HEK293 (cell line): ENCODE results near the gene MACO1.
A peak's percentile ranks its signal among the peaks of the same experiment; 100 is the strongest.

ENCODE experiments used
- CTCF ChIA-PET: fragments of 350-600 bp; formaldehyde crosslinking; extraction: SDS; loops from one replicate; lab custom pipeline; 2021; ENCODE audit warnings: antibody characterized with exemption; lab: Yijun Ruan, JAX
- POLR2A ChIA-PET: fragments of 300-600 bp; formaldehyde crosslinking; extraction: SDS; loops from one replicate; lab custom pipeline; 2020; ENCODE audit warnings: antibody characterized with exemption, inconsistent platforms; lab: Yijun Ruan, JAX
- H3K27ac ChIP-seq: fragments of 200-500 bp; sonication (Bioruptor generic); 2 replicates; pipeline ENCODE4 v1.5.1; 2014; ENCODE audit warnings: low read depth, low read length, control low read depth, inconsistent platforms; ENCODE audit errors: extremely low read depth
- H3K36me3 ChIP-seq, 2 experiments: fragments of 200-500 bp in 1 of 2; sonication (Bioruptor generic) in 1 of 2; 1 replicate in 1 of 2; 2 replicates in 1 of 2; pipeline ENCODE4 v1.5.1; 2014 to 2017; ENCODE audit warnings: inconsistent platforms in 2 of 2, low read length in 2 of 2; ENCODE audit not compliant: control insufficient read depth in 2 of 2, insufficient read depth in 1 of 2
- H3K4me1 ChIP-seq: fragments of 200-500 bp; sonication (Bioruptor generic); 2 replicates; pipeline ENCODE4 v1.5.1; 2014; ENCODE audit warnings: mild to moderate bottlenecking, low read length, inconsistent platforms; ENCODE audit not compliant: control insufficient read depth, insufficient read depth
- H3K4me3 ChIP-seq: 2 replicates; pipeline ENCODE4 v1.5.1; 2011; ENCODE audit warnings: low read depth, mild to moderate bottlenecking, control low read depth, low read length, moderate library complexity
- H3K9me3 ChIP-seq: fragments of 200-500 bp; sonication (Bioruptor generic); 2 replicates; pipeline ENCODE4 v1.5.1; 2014; ENCODE audit warnings: low read depth, low read length, inconsistent platforms; ENCODE audit not compliant: control insufficient read depth, insufficient read depth
- KLF1 ChIP-seq: fragments of 450-650 bp; formaldehyde crosslinking; IDR thresholded peaks from 2 replicates; pipeline ENCODE4 v1.5.1; 2016; ENCODE audit warnings: missing biosample characterization, missing genetic modification characterization
- OSR2 ChIP-seq: fragments of 450-650 bp; formaldehyde crosslinking; IDR thresholded peaks from 2 replicates; pipeline ENCODE4 v1.5.1; 2016; ENCODE audit warnings: missing biosample characterization, missing genetic modification characterization
- ZNF114 ChIP-seq: fragments of 450-650 bp; formaldehyde crosslinking; IDR thresholded peaks from 2 replicates; pipeline ENCODE4 v1.5.0; 2017; ENCODE audit warnings: missing biosample characterization, missing genetic modification characterization
- ZNF174 ChIP-seq: fragments of 450-650 bp; formaldehyde crosslinking; IDR thresholded peaks from 2 replicates; pipeline ENCODE4 v1.5.0; 2017; ENCODE audit warnings: missing biosample characterization, mild to moderate bottlenecking, missing genetic modification characterization
- ZNF175 ChIP-seq: fragments of 450-650 bp; formaldehyde crosslinking; IDR thresholded peaks from 2 replicates; pipeline ENCODE4 v1.5.1; 2016; ENCODE audit warnings: missing biosample characterization, missing genetic modification characterization
- ZNF184 ChIP-seq: fragments of 450-650 bp; IDR thresholded peaks from 2 replicates; pipeline ENCODE4 v1.5.1; 2018; ENCODE audit warnings: missing biosample characterization, mild to moderate bottlenecking, missing genetic modification characterization
- ZNF266 ChIP-seq: fragments of 450-650 bp; formaldehyde crosslinking; IDR thresholded peaks from 2 replicates; pipeline ENCODE4 v1.5.1; 2016; ENCODE audit warnings: missing biosample characterization, missing genetic modification characterization, low read depth
- ZNF354C ChIP-seq: fragments of 450-650 bp; formaldehyde crosslinking; IDR thresholded peaks from 2 replicates; pipeline ENCODE4 v1.5.1; 2016; ENCODE audit warnings: missing biosample characterization, missing genetic modification characterization, low read depth, borderline replicate concordance
- ZNF433 ChIP-seq: fragments of 450-650 bp; formaldehyde crosslinking; IDR thresholded peaks from 2 replicates; pipeline ENCODE4 v1.5.1; 2016; ENCODE audit warnings: missing biosample characterization, missing genetic modification characterization, low read depth
- ZSCAN30 ChIP-seq: fragments of 450-650 bp; IDR thresholded peaks from 2 replicates; pipeline ENCODE4 v1.5.1; 2018; ENCODE audit warnings: missing biosample characterization, mild to moderate bottlenecking, missing genetic modification characterization, moderate library complexity
- TF ChIP-seq, protein P1 (sequence below): fragments of 450-650 bp; formaldehyde crosslinking; conservative IDR thresholded peaks from 2 replicates; pipeline ENCODE4 v1.5.1; 2016; ENCODE audit warnings: low read depth, missing biosample characterization, missing genetic modification characterization
- TF ChIP-seq, protein P2 (sequence below): fragments of 450-650 bp; formaldehyde crosslinking; IDR thresholded peaks from 2 replicates; pipeline ENCODE4 v1.5.1; 2017; ENCODE audit warnings: missing biosample characterization, missing genetic modification characterization
- TF ChIP-seq, protein P3 (sequence below): fragments of 450-650 bp; formaldehyde crosslinking; IDR thresholded peaks from 2 replicates; pipeline ENCODE4 v1.5.1; 2016; ENCODE audit warnings: missing biosample characterization, missing genetic modification characterization
- TF ChIP-seq, protein P4 (sequence below): fragments of 450-650 bp; formaldehyde crosslinking; IDR thresholded peaks from 2 replicates; pipeline ENCODE4 v1.5.1; 2017; ENCODE audit warnings: missing biosample characterization, missing genetic modification characterization
- TF ChIP-seq, protein P5 (sequence below): sonication (generic); formaldehyde crosslinking; IDR thresholded peaks from 2 replicates; pipeline ENCODE4 v1.8.1; 2022; ENCODE audit warnings: mild to moderate bottlenecking, moderate library complexity, missing genetic modification reagents
- TF ChIP-seq, protein P6 (sequence below): fragments of 450-650 bp; formaldehyde crosslinking; IDR thresholded peaks from 2 replicates; pipeline ENCODE4 v1.5.1; 2016; ENCODE audit warnings: missing biosample characterization, missing genetic modification characterization
- TF ChIP-seq, protein P7 (sequence below): fragments of 450-650 bp; formaldehyde crosslinking; IDR thresholded peaks from 2 replicates; pipeline ENCODE4 v1.5.1; 2016; ENCODE audit warnings: missing biosample characterization, missing genetic modification characterization

The MACO1 gene

DNA sequence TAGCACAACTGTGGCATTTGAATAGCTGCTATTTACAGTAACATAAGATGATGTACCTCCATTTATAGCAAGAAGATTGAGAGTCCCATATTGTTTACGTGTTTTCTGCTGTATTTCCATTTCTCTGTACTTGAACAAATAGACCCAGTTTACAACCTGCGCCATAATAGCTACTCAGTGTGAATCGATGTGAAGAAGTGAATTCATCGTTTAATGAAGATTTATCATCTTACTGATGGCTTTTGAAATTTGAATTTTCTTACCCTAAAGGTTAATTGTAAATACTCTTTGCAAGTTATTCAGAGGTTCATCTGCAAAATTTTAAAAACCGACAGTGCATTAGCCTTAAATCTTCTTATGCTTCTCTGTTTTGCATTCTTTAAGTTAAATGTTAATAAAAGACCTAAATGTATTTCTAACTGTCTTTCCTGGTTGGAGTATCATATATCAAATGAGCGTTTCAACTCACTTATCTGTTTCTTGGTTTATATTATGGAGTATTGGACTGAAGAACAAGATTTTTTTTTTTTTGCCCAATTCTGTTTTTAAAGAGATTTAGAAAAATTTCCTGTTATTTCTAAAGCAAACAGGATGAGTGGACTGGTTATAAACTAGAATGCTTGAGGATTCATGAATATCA lies 2.2 kb downstream of the MACO1 start:
- Histone ChIP-seq H3K9me3 (no peaks in the 10 kb centered on the region), H3K27ac (no peak overlapping the region; the same call in 1 of the 2 replicates), H3K36me3 (peaks cover 0 to 4% of the 10 kb centered on the region in 2 experiments; a peak in 1 of 3 replicates), H3K4me3 (no peak overlapping the region), H3K4me1 (peaks cover 35% of the 10 kb centered on the region)
- CTCF ChIA-PET, result interaction anchor here (1.1 to 1.4 kb wide), 2 partner anchors 18 to 69 kb away, joined by 3 read pairs; no protein-coding TSS in a partner anchor
- POLR2A ChIA-PET, result interaction anchor here (1.6 kb wide), 1 partner anchor 185 kb away, joined by 7 read pairs; the partner anchor contains the start of gene RSRP1
- TF ChIP-seq, protein P1, sequence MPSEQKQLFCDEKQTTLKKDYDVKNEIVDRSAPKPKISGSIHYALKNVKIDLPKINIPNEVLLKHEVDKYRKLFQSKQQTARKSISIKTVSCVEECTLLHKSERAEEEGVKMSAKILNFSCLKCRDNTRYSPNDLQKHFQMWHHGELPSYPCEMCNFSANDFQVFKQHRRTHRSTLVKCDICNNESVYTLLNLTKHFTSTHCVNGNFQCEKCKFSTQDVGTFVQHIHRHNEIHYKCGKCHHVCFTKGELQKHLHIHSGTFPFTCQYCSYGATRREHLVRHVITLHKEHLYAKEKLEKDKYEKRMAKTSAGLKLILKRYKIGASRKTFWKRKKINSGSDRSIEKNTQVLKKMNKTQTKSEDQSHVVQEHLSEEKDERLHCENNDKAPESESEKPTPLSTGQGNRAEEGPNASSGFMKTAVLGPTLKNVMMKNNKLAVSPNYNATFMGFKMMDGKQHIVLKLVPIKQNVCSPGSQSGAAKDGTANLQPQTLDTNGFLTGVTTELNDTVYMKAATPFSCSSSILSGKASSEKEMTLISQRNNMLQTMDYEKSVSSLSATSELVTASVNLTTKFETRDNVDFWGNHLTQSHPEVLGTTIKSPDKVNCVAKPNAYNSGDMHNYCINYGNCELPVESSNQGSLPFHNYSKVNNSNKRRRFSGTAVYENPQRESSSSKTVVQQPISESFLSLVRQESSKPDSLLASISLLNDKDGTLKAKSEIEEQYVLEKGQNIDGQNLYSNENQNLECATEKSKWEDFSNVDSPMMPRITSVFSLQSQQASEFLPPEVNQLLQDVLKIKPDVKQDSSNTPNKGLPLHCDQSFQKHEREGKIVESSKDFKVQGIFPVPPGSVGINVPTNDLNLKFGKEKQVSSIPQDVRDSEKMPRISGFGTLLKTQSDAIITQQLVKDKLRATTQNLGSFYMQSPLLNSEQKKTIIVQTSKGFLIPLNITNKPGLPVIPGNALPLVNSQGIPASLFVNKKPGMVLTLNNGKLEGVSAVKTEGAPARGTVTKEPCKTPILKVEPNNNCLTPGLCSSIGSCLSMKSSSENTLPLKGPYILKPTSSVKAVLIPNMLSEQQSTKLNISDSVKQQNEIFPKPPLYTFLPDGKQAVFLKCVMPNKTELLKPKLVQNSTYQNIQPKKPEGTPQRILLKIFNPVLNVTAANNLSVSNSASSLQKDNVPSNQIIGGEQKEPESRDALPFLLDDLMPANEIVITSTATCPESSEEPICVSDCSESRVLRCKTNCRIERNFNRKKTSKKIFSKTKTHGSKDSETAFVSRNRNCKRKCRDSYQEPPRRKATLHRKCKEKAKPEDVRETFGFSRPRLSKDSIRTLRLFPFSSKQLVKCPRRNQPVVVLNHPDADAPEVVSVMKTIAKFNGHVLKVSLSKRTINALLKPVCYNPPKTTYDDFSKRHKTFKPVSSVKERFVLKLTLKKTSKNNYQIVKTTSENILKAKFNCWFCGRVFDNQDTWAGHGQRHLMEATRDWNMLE (tag by site-specific recombination), result no peak
- TF ChIP-seq, protein P2, sequence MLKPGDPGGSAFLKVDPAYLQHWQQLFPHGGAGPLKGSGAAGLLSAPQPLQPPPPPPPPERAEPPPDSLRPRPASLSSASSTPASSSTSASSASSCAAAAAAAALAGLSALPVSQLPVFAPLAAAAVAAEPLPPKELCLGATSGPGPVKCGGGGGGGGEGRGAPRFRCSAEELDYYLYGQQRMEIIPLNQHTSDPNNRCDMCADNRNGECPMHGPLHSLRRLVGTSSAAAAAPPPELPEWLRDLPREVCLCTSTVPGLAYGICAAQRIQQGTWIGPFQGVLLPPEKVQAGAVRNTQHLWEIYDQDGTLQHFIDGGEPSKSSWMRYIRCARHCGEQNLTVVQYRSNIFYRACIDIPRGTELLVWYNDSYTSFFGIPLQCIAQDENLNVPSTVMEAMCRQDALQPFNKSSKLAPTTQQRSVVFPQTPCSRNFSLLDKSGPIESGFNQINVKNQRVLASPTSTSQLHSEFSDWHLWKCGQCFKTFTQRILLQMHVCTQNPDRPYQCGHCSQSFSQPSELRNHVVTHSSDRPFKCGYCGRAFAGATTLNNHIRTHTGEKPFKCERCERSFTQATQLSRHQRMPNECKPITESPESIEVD, result peak; percentile 84
- TF ChIP-seq ZNF266 (tag by site-specific recombination) (no peak), ZNF174 (no peak), ZSCAN30 (tag by site-specific recombination) (no peak), ZNF354C (tag by site-specific recombination) (no peak), ZNF114 (tag by site-specific recombination) (no peak), OSR2 (tag by site-specific recombination) (no peak), ZNF184 (no peak), ZNF175 (tag by site-specific recombination) (no peak), KLF1 (tag by site-specific recombination) (no peak), ZNF433 (tag by site-specific recombination) (no peak)
- TF ChIP-seq, protein P3, sequence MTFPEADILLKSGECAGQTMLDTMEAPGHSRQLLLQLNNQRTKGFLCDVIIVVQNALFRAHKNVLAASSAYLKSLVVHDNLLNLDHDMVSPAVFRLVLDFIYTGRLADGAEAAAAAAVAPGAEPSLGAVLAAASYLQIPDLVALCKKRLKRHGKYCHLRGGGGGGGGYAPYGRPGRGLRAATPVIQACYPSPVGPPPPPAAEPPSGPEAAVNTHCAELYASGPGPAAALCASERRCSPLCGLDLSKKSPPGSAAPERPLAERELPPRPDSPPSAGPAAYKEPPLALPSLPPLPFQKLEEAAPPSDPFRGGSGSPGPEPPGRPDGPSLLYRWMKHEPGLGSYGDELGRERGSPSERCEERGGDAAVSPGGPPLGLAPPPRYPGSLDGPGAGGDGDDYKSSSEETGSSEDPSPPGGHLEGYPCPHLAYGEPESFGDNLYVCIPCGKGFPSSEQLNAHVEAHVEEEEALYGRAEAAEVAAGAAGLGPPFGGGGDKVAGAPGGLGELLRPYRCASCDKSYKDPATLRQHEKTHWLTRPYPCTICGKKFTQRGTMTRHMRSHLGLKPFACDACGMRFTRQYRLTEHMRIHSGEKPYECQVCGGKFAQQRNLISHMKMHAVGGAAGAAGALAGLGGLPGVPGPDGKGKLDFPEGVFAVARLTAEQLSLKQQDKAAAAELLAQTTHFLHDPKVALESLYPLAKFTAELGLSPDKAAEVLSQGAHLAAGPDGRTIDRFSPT (tag by site-specific recombination), result no peak
- TF ChIP-seq, protein P4, sequence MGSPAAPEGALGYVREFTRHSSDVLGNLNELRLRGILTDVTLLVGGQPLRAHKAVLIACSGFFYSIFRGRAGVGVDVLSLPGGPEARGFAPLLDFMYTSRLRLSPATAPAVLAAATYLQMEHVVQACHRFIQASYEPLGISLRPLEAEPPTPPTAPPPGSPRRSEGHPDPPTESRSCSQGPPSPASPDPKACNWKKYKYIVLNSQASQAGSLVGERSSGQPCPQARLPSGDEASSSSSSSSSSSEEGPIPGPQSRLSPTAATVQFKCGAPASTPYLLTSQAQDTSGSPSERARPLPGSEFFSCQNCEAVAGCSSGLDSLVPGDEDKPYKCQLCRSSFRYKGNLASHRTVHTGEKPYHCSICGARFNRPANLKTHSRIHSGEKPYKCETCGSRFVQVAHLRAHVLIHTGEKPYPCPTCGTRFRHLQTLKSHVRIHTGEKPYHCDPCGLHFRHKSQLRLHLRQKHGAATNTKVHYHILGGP (tag by site-specific recombination), result no peak
- TF ChIP-seq, protein P5, sequence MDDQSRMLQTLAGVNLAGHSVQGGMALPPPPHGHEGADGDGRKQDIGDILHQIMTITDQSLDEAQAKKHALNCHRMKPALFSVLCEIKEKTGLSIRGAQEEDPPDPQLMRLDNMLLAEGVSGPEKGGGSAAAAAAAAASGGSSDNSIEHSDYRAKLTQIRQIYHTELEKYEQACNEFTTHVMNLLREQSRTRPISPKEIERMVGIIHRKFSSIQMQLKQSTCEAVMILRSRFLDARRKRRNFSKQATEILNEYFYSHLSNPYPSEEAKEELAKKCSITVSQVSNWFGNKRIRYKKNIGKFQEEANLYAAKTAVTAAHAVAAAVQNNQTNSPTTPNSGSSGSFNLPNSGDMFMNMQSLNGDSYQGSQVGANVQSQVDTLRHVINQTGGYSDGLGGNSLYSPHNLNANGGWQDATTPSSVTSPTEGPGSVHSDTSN (CRISPR knock-in tag), result no peak
- TF ChIP-seq, protein P6, sequence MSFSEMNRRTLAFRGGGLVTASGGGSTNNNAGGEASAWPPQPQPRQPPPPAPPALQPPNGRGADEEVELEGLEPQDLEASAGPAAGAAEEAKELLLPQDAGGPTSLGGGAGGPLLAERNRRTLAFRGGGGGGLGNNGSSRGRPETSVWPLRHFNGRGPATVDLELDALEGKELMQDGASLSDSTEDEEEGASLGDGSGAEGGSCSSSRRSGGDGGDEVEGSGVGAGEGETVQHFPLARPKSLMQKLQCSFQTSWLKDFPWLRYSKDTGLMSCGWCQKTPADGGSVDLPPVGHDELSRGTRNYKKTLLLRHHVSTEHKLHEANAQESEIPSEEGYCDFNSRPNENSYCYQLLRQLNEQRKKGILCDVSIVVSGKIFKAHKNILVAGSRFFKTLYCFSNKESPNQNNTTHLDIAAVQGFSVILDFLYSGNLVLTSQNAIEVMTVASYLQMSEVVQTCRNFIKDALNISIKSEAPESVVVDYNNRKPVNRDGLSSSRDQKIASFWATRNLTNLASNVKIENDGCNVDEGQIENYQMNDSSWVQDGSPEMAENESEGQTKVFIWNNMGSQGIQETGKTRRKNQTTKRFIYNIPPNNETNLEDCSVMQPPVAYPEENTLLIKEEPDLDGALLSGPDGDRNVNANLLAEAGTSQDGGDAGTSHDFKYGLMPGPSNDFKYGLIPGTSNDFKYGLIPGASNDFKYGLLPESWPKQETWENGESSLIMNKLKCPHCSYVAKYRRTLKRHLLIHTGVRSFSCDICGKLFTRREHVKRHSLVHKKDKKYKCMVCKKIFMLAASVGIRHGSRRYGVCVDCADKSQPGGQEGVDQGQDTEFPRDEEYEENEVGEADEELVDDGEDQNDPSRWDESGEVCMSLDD (tag by site-specific recombination), result no peak
- TF ChIP-seq, protein P7, sequence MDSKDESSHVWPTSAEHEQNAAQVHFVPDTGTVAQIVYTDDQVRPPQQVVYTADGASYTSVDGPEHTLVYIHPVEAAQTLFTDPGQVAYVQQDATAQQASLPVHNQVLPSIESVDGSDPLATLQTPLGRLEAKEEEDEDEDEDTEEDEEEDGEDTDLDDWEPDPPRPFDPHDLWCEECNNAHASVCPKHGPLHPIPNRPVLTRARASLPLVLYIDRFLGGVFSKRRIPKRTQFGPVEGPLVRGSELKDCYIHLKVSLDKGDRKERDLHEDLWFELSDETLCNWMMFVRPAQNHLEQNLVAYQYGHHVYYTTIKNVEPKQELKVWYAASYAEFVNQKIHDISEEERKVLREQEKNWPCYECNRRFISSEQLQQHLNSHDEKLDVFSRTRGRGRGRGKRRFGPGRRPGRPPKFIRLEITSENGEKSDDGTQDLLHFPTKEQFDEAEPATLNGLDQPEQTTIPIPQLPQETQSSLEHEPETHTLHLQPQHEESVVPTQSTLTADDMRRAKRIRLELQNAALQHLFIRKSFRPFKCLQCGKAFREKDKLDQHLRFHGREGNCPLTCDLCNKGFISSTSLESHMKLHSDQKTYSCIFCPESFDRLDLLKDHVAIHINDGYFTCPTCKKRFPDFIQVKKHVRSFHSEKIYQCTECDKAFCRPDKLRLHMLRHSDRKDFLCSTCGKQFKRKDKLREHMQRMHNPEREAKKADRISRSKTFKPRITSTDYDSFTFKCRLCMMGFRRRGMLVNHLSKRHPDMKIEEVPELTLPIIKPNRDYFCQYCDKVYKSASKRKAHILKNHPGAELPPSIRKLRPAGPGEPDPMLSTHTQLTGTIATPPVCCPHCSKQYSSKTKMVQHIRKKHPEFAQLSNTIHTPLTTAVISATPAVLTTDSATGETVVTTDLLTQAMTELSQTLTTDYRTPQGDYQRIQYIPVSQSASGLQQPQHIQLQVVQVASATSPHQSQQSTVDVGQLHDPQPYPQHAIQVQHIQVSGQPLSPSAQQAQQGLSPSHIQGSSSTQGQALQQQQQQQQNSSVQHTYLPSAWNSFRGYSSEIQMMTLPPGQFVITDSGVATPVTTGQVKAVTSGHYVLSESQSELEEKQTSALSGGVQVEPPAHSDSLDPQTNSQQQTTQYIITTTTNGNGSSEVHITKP (tag by site-specific recombination), result no peak
